Vagina (tissue), 2 donors: ENCODE results near the gene ELOVL1. TPM values are rescaled to one million over a fixed set of nuclear protein-coding genes. Genes with fewer than 3 reads are reported as not detected.

Source experiments
- DNase-seq, 2 donors: peaks; one replicate each; pipeline ENCODE4 v3.0.0-alpha.2; 2017; ENCODE audit errors: extremely low spot score in 2 of 2
- H3K27ac ChIP-seq: fragments of 200-600 bp; sonication (generic); one replicate; pipeline ENCODE4 v1.5.1; 2019
- H3K27me3 ChIP-seq: fragments of 200-600 bp; sonication (generic); one replicate; pipeline ENCODE4 v1.5.1; 2019
- H3K36me3 ChIP-seq, 2 donors: fragments of 200-600 bp; sonication (generic); one replicate each; pipeline ENCODE4 v1.5.1; 2017 to 2019
- H3K4me1 ChIP-seq: fragments of 200-600 bp; sonication (generic); one replicate; pipeline ENCODE4 v1.5.1; 2019
- H3K4me3 ChIP-seq, 2 donors: fragments of 200-600 bp; sonication (generic); 1 replicate in 1 of 2; 2 replicates in 1 of 2; pipeline ENCODE4 v1.5.1; 2016 to 2019
- H3K9me3 ChIP-seq: fragments of 200-600 bp; sonication (generic); one replicate; pipeline ENCODE4 v1.5.1; 2019
- POLR2A ChIP-seq, 2 donors: fragments of 450-650 bp; IDR thresholded peaks; one replicate each; pipeline ENCODE4 v1.6.1; 2017; ENCODE audit warnings: antibody characterized with exemption in 2 of 2, mild to moderate bottlenecking in 2 of 2, moderate library complexity in 2 of 2
- POLR2AphosphoS5 ChIP-seq, 2 donors: sonication (generic); formaldehyde crosslinking; IDR thresholded peaks; one replicate each; pipeline ENCODE4 v1.9.0; 2017; ENCODE audit warnings: antibody characterized with exemption in 2 of 2, mild to moderate bottlenecking in 2 of 2, low read depth in 1 of 2; ENCODE audit not compliant: insufficient read depth in 1 of 2
- intact Hi-C: fragments of 100-400 bp; cut with DNase I; formaldehyde crosslinking; loops from one replicate; pipeline ENCODE4 v1.15.1; 2023
- total RNA-seq: library from RNA; depleted of rRNA; stranded (reverse); fragments of >200 nt; gene quantifications from one replicate; pipeline ENCODE4 v1.2.3, GENCODE V29; 2016
- TF ChIP-seq, protein P1 (sequence below), 3 experiments: fragments of 450-650 bp in 2 of 3; fragments of 200-600 bp in 1 of 3; sonication (generic) in 1 of 3; IDR thresholded peaks; one replicate each; pipeline ENCODE4 v1.5.1; 2017 to 2019; ENCODE audit warnings: antibody characterized with exemption in 3 of 3, mild to moderate bottlenecking in 2 of 3, moderate library complexity in 2 of 3

The ELOVL1 gene
- total RNA-seq, 1 donor from 2014 or later: 62.1 TPM

DNA sequence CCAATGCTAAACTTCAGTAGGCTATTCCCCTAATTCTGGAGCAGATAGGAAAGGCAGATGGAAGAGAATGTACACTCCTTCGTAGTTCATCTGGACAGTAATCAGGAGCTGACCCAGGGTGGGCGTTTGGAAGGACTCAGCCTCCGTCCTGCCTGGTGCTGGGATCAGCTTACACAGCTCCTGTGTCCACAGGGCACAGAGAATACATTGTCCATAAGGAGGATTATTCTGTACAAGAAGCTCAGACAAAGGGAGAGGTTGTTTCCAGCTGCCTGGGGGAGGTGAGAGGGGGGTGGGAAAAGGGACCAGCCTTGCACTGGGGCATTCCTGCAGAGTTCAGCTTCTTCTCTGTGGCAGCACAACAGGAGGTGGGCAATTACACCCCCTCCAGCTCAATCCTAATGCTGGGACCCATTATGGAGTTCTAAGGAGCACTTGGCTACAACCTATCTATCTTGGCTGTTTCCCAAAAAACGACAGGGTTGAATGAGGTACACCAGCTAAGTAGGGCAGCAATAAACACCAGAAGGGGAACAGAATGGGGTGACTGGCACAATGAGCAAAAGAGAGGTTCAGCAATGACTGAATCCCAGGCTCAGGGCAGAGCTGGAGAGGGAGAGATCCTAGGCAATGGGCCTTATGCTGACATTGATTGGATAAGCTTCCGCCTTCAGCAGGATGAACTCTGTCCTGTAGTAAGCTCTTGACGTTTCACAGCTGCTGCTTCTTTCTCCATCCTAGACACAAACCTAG lies 14.4 kb upstream of the ELOVL1 start:
- intact Hi-C loops: no loop called here
- TF ChIP-seq, protein P1, sequence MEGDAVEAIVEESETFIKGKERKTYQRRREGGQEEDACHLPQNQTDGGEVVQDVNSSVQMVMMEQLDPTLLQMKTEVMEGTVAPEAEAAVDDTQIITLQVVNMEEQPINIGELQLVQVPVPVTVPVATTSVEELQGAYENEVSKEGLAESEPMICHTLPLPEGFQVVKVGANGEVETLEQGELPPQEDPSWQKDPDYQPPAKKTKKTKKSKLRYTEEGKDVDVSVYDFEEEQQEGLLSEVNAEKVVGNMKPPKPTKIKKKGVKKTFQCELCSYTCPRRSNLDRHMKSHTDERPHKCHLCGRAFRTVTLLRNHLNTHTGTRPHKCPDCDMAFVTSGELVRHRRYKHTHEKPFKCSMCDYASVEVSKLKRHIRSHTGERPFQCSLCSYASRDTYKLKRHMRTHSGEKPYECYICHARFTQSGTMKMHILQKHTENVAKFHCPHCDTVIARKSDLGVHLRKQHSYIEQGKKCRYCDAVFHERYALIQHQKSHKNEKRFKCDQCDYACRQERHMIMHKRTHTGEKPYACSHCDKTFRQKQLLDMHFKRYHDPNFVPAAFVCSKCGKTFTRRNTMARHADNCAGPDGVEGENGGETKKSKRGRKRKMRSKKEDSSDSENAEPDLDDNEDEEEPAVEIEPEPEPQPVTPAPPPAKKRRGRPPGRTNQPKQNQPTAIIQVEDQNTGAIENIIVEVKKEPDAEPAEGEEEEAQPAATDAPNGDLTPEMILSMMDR (IDR thresholded peaks at IDR 0.05): no peak

DNA sequence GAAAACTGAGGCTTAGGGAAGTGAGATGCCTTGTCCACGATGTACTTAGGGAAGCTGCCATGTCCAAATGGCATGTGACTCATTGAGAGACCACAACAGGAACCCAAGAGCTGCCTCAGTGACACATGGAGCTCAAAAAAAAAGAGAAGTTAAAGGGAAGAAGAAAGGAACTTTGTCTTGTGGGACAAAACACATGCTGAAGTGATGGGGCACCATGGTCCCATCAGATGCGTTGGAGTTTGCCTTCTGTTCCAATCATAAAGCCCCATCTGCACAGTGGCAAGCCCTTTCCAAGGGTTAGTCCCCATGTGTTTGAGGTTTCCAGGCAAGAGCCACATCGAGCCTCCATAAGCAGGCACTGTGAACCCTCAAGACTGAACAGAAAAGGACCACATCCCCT lies 13.8 kb upstream of the ELOVL1 start:
- TF ChIP-seq POLR2AphosphoS5 (IDR thresholded peaks at IDR 0.05; ENCODE audit: insufficient read depth in 1 of 2, low read depth in 1 of 2): no peak
- TF ChIP-seq, protein P1 (IDR thresholded peaks at IDR 0.05): no peak
- no peak for TF ChIP-seq POLR2A (IDR thresholded peaks at IDR 0.05)
- peaks cover 0 to 46% of the 10 kb centered on the region in 2 donors for H3K36me3 ChIP-seq

More for the DNA sequence above, 14.4 kb upstream of the ELOVL1 start:
- Histone ChIP-seq H3K4me1 (no peaks in the 10 kb centered on the region), H3K36me3 (peaks cover 0 to 50% of the 10 kb centered on the region in 2 donors), H3K4me3 (no peak overlapping the region), H3K27me3 (no peaks in the 10 kb centered on the region), H3K27ac (no peak overlapping the region), H3K9me3 (no peaks in the 10 kb centered on the region)
- no peak for DNase-seq

DNA sequence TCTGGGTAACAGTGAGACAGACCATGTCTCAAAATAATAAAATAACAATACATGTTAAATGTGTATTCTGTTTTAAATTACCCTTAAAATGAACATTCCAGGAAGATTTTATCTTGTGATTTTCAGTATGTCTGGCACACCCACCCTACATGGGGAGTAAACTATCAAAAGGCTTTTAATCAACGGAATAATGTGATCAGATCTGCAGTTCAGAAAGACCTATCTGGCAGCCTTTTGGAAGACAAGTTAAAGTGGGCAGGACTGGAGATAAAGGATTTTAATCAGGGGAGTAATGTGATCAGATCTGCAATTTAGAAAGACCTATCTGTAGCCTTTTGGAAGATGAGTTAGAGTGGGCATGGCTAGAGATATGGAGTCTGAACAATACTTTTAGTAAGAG lies 11.7 kb upstream of the ELOVL1 start:
- no peak for DNase-seq
- H3K27ac ChIP-seq: no peak overlapping the region
- H3K4me1 ChIP-seq: no peaks in the 10 kb centered on the region
- H3K27me3 ChIP-seq: no peaks in the 10 kb centered on the region
- H3K4me3 ChIP-seq: no peak overlapping the region
- no peaks in the 10 kb centered on the region for H3K9me3 ChIP-seq
- TF ChIP-seq, protein P1 (IDR thresholded peaks at IDR 0.05): no peak
- TF ChIP-seq POLR2AphosphoS5 (IDR thresholded peaks at IDR 0.05; ENCODE audit: insufficient read depth in 1 of 2, low read depth in 1 of 2): no peak
- TF ChIP-seq POLR2A (IDR thresholded peaks at IDR 0.05): no peak
- intact Hi-C loops: no loop called here
- peaks cover 0 to 25% of the 10 kb centered on the region in 2 donors for H3K36me3 ChIP-seq

More for the DNA sequence above, 13.8 kb upstream of the ELOVL1 start:
- Histone ChIP-seq H3K9me3 (no peaks in the 10 kb centered on the region), H3K4me3 (no peak overlapping the region), H3K27me3 (no peaks in the 10 kb centered on the region), H3K4me1 (no peaks in the 10 kb centered on the region), H3K27ac (no peak overlapping the region)
- DNase-seq: no peak
- intact Hi-C loops: no loop called here

DNA sequence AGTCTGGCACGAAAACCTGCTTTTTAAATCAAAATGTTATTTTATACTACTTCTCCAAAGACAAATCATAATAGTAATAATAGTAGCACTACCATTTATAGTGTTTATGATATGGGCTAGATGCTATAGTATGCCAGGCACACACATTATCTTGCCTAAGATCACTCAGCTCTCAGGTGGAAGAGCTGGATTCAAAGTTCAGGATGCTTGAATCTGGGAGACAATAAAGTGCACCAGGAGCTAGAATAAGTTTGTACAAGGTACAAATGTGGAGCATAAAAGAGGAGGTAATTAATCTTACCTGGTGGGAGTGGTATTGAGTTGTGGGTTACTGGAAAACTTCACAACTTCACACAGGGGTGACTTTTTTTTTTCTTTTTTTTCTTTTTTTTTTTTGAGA lies 10.0 kb upstream of the ELOVL1 start:
- no peak for DNase-seq
- Histone ChIP-seq H3K27me3 (no peaks in the 10 kb centered on the region), H3K36me3 (peaks cover 0 to 8% of the 10 kb centered on the region in 2 donors), H3K27ac (no peak overlapping the region), H3K9me3 (no peaks in the 10 kb centered on the region), H3K4me1 (no peaks in the 10 kb centered on the region), H3K4me3 (no peak overlapping the region)
- intact Hi-C loops: no loop called here
- TF ChIP-seq, protein P1 (IDR thresholded peaks at IDR 0.05): no peak
- TF ChIP-seq POLR2A (IDR thresholded peaks at IDR 0.05) (no peak), POLR2AphosphoS5 (IDR thresholded peaks at IDR 0.05; ENCODE audit: insufficient read depth in 1 of 2, low read depth in 1 of 2) (no peak)

DNA sequence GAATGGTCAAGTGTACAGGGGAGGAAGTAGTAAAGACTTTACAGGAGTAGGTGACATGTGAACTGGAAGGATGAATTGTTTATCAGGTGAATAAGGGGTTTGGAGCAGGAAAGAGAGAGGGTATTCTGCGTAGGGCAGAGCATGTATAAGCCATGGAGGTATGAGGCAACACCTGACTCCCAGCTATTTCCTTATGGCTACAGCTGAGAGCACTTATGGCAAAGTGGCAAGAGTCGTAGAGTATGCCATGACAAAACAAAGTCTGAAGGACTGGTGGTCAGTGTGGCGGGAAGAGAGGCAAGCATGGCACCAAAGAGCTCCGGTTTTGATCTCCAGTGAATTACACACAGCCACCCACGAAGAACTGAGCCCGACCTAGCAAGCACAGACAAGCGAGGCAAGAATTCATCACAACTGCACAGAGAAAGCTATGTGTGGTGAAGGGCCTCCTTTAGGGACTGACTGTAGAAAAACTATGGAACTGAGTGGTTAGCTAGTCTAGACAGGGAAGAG lies 9.0 kb upstream of the ELOVL1 start:
- no peak overlapping the region for H3K27ac ChIP-seq
- H3K27me3 ChIP-seq: no peaks in the 10 kb centered on the region
- no peak overlapping the region for H3K4me3 ChIP-seq
- DNase-seq: no peak
- TF ChIP-seq POLR2A (IDR thresholded peaks at IDR 0.05): no peak
- TF ChIP-seq, protein P1 (IDR thresholded peaks at IDR 0.05): no peak
- no peak for TF ChIP-seq POLR2AphosphoS5 (IDR thresholded peaks at IDR 0.05; ENCODE audit: insufficient read depth in 1 of 2, low read depth in 1 of 2)
- intact Hi-C loops: no loop called here
- no peaks in the 10 kb centered on the region for H3K9me3 ChIP-seq
- H3K36me3 ChIP-seq: peaks cover 0 to 6% of the 10 kb centered on the region in 2 donors
- no peaks in the 10 kb centered on the region for H3K4me1 ChIP-seq
